Activated T-cell treated with anti-CD3 and anti-CD28 coated beads for 24 hours (primary cell): Measurements from ENCODE around the gene SLC24A3.

Source experiments
- DNase-seq: peaks from one replicate; pipeline ENCODE4 v3.0.0-alpha.2; 2020; ENCODE audit warnings: low read depth

Gene SLC24A3

GRCh38 chr20:19549896-19550295 is 337.5 kb downstream of the SLC24A3 start:
- no peak for DNase-seq

GRCh38 chr20:19552221-19553180 is 340.1 kb downstream of the SLC24A3 start:
- DNase-seq = no peak

DNA sequence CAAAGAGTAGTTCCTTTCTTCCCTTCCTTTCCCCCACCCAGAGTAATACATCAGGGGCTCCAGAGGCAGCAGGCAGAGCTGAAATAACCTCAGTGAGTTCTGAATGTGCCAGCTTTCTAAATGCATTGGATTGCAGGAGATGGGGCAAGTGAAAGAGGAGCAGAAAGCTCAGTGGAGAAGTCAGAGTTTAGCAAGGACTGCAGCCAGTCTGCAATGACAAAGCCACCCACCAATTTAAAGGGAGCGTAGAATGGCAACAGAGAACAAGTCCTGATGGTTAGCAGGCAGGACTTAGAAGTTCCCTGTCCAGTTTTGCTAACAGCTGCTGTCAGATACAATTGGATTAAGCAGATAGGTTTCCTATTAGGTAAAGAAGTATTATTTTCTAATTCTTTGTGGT is 342.2 kb downstream of the SLC24A3 start:
- DNase-seq = no peak

- DNase-seq = no peak
These were observed 343.3 kb downstream of the SLC24A3 start for GRCh38 chr20:19555726-19556125.

- DNase-seq = no peak
These were observed 344.8 kb downstream of the SLC24A3 start for GRCh38 chr20:19557291-19557690.

- DNase-seq = no peak
These were observed 348.5 kb downstream of the SLC24A3 start for GRCh38 chr20:19560881-19561480.

GRCh38 chr20:19562426-19562825 is 350.0 kb downstream of the SLC24A3 start:
- DNase-seq = no peak

- DNase-seq = no peak
These were observed 351.8 kb downstream of the SLC24A3 start for GRCh38 chr20:19564261-19564660.

- no peak for DNase-seq
These were observed 353.3 kb downstream of the SLC24A3 start for GRCh38 chr20:19565736-19566135.

DNA sequence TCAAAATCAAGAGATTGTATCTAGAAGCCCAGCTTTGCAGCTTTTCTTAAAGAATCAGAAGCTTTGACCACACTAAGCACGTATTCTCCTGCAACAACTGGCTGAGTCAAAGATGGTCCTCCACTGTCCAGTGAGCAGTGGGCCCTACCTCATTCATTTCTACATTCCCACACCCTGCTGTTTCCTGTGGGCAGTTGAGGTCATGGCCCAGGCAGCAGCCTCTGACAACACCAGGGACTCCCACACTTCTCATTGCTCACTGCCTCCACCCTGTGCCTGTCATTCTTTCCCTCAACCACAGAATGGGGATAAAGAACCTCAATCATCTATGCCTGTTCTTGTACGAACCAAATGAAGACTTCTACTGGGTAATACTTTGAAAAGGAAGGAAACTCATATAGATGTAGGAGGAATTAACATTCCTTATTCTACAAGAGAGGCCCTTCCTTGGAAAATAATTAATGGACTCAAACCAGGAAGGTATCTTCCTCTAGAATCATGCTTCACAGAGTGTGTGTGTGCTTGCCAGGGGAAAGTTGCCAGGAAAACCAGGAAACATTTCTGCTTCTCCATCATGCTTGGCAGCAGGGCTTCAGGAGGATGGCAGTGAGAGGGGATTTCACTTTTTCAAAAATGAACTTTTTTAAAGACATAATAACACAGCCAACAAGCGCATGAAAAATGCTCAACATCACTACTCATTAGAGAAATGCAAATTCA is 353.9 kb downstream of the SLC24A3 start:
- no peak for DNase-seq

DNA sequence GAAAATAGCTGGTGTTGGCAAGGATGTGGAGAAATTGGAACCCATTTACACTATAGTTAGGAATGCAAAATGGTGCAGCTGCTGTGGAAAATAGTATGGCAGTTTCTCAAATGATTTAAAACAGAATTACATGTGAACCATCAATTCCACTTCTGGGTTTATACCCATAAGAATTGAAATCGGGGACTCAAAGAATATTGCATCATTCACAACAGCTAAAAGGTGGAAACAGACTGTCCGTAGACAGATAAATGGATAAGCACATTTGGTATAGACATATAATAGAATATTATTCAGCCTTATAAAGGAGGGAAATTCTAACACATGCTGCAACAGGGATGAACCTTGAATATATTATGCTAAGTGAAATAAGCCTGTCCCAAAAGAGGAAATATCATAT is 355.7 kb downstream of the SLC24A3 start:
- no peak for DNase-seq

DNA sequence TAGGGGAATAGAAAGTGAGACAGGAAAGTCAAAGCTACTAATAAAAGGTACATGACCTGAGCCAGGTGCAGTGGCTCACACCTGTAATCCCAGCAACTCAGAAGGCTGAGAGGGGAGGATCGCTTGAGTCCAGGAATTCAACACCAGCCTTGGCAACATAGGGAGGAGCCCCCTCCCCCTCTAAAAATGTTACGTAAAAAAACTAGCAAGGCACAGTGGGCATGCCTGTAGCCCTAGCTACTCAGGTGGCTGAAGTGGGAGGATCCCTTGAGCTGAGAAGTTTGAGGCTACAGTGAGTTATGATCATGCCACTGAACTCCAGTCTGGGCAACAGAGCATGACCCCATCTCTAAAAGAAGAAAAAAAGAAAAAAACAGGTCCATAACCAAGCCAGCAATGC is 359.6 kb downstream of the SLC24A3 start:
- no peak for DNase-seq

DNA sequence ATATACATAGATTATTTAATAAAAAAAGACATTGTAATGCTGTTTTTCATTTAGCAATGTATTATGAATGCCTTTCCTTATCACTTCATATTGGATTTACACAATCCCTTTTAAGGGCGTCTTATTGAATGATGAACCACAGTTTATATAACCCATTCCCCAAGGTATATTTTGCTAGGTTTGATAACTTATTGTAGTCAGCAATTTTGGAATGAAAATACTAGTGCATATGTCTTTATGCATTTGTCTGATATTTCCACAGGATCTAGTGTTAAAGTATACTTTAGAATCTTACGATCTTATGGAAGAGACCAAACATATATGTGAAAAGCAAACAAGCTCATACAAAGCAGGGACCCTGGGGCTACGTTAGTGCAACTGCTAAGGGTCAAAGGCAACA is 365.2 kb downstream of the SLC24A3 start:
- DNase-seq = no peak

GRCh38 chr20:19582782-19583181 is 370.3 kb downstream of the SLC24A3 start:
- DNase-seq = no peak

DNA sequence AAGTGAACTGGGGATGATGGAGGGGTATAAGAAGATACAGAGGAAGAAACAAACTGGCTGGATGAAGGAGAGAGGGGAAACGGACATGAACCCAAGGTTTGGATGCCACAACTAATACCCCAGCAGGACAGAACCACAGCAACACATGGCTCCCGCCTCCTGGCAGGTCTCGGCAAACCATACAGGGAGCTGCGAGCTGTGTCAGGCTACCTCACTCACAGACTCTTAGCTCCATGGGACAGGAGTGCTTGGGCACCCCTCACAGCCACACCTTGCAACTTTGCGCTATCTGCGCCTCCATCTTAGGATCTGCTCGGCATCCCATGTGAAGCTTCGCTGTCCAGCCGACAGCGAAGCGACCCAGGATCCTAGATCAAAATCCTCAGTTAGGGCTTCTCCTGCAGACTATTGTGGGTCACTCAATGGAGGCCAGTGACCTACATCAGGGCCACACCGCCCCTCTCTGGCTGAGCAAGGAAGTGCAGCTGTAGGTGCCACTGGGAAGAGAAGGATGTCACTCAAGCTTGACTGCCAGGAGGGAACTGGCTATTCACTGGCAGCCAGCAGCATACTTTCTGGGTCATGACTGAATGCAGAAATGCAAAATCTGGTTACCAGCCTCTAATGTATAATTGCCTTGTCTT is 371.2 kb downstream of the SLC24A3 start:
- DNase-seq = peak; percentile 12

DNA sequence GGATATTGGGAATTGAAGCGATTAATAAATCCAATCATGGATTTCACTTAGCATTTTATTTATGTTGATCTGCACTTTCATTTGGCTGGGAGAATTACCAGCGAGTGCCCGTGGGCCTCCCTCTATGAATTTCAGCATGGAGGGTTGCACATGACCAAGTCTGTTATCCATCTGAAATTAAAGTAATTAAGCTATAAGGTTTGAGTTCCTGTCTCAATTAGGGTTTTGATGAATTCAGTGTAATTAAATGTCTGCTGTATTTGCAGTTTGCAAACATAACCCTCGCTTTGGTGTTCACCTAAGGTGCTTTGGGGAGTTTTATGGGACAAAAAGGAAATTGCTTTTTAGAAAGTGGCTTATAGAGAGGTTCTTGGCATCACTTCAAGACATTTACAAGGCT is 375.8 kb downstream of the SLC24A3 start:
- DNase-seq = no peak

DNA sequence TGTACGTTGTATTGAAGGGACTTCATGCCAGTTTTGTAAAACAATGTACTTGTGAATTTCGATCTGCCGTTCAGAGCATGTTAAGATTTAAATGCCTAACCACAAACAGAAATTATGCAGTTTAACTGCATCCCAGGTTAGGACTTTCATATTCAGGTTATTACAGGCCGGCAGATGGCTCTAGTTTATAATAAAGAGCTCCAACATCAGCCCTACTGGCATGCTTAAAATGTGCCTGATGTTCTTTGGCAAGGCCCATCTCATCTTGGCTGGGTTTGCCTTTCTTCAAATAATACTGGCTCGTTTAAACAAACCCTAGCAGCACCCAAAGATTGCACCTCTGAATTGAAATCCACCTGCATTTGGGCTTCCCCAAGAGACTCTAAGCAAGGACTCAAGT is 376.3 kb downstream of the SLC24A3 start:
- no peak for DNase-seq

- DNase-seq = no peak
These were observed 377.4 kb downstream of the SLC24A3 start for GRCh38 chr20:19589787-19590362.

- no peak for DNase-seq
These were observed 377.9 kb downstream of the SLC24A3 start for GRCh38 chr20:19590382-19590781.

DNA sequence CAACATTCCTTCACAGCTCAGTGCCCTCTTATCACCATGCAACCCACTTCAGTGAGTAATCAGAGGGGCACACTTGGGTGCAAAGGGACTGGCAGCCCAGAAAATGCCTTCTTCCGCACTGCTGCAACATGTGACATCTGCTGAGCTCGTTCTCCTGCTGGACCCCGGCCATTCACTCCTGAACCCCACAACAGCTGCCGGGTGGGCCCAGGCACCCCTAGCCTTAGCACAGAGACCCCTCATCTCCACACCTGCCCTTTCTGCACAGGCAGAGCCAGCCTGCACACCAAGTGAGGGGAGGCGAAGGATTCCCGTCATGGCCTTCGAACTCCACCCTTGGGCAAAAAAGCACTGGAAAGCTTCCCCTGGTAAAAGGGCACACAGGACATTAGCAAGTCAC is 381.3 kb downstream of the SLC24A3 start:
- DNase-seq = no peak

DNA sequence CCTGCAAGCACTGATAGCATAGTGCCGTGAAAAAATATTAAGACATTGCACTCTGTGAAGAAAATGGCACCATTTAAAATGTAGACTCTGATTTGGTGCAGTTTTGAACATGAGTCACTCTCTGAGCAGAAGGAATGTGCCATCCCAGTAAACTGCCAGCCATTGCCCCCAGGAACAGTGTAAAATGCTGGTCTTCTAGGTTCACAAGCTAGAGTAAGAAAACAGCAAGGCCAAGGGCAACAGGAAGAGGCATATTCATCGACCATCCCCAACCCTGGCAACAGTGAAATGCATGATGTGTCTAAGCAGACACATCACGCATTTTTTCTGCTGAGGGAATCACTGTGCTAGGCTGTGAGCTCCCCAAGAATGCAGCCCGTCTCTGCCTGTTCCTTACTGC is 382.5 kb downstream of the SLC24A3 start:
- DNase-seq = no peak
